ENCODE measurements around the gene AP1G1.
A peak's percentile ranks its signal among the peaks of the same experiment; 100 is the strongest.

Gene AP1G1

DNA sequence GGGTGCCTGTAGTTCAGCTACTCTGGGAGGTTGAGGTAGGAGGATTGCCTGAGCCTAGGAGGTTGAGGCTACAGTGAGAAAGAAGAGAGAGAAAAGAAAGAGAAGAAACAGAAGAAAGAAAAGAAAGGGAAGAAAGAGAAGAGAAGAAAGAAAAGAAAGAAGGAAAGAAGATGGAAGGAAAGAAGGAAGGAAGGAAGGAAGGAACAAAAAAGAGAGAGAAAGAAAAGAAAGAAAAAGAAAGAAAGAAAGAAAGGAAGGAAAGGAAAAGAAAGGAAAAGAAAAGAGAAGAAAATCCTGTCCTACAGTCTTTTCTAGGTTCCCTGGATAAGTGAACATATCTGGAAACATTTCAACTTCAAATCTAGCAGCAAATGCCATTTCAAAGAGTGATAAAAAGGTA is 54.5 kb downstream of the AP1G1 start:
- DNase-seq (ENCODE audit: low read depth): no peak

DNA sequence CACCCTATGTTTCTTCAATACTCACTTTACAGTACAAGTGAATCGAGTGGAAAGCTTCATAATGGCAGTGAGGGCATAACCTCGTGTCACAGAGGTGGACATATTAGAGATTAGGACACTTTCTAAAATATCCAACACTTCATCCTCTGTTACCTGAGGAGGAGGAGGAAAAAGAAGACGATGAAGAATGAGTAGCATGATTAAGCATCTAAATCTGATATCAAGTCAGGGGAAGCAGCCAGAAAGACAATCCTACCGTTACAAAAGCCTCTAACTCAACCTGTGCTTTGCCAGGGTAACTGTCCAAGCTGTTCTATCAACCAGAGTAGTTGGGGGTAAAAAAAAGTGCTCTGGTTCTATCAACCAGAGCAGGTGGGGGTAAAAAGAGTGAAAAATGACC is 60.4 kb downstream of the AP1G1 start:
- DNase-seq (ENCODE audit: low read depth): no peak

DNA sequence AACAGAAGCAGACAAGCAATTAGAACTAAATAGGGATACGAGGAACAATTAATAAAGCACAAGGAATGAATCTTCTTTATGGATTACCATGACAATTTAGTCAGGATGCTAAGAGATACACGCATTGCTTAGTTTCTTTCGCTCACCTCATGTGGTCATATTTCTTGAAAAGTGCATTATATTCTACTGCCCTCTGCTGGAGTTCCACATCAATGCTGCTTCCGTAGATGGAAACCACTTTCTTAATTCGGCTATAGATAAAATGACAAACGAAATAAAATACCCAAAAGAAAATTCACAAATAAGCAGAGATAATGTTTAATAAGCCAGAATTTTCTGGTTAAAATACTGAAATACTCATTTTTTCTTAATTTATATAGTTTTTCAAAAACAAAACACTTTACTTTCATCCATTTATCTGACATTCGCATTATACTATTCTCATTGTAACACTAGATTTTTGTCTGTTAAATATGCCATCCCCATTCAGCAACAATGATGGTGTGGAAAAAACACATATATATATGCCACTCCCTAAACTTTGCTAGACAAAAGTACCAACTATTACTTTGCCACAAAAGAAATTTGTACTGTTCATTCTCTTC is 62.1 kb downstream of the AP1G1 start:
- peak; percentile 45 for DNase-seq (ENCODE audit: low read depth)

DNA sequence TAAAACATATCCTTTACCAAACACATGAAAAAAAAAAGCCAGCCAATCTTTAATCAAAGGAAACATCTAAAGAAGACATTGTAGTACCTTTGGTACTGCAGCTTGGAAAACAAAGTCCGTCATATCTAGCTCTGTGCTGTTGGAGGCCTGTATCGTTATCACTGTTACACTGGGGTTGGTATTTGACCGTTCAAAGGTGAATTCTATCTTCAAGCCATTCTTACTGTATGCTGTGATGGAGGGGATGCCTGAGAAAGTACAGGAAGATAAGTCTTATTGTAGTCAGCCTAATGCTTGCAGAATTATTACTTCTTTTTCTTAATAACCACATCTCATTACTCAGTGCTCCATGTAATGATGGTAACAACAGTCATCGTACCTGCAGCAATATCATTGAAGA is 69.8 kb downstream of the AP1G1 start:
- DNase-seq (ENCODE audit: low read depth): no peak

DNA sequence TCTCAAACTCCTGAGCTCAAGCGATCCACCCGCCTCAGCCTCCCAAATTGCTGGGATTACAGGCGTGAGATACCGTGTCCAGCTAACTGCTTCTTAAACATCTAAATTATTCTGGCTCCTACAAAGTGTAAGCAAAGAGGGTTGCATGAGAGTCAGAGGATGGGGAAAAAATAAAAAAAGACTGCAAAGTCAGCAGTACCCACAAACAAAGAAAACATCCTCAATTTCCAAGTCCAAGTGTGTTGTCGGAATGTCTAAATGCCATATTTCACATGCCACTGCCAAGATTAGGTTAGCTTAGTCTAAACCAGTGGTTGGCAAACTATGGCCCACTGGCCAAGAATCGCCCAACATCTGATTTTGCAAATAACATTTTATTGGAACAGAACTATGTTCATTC is 71.1 kb downstream of the AP1G1 start:
- DNase-seq (ENCODE audit: low read depth): no peak

DNA sequence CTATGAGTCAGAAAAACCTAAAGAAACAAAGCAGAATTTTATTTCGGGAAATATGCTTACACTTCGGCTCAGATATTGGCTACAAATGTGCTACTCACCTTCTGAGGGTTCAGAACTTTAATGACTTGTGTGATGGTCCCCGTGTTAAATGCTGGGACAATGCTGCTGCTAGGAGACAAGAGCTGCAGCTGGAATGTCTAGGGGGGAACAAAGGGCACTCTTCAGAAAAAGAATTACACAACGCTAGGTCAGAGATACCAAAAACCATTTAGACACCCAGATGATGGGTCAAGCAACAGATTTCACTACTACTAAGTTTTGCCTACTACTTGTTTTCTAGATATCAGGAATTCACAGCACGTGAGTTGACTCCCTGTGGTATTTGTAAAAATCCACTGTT is 74.1 kb downstream of the AP1G1 start:
- no peak for DNase-seq (ENCODE audit: low read depth)

DNA sequence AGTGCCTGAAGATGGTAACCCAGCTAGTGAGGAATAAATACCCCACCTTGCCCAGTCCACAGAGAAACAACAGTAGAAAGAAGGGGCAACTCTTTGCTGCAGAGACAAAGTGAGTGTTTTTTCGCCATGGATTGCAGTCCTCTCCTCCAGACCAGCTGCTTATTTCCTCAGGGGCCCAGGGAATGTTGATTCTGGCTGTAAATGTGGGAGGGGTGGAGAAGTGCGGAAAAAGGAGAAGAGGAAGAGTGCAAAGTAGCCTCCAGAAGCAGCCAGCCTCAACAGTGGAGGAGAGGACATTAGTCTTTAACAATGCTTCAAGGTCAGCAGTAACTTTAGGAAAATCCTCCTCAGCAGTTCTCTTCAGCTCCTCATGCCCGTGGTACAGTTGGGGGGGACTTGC is 76.0 kb downstream of the AP1G1 start:
- DNase-seq (ENCODE audit: low read depth): no peak

DNA sequence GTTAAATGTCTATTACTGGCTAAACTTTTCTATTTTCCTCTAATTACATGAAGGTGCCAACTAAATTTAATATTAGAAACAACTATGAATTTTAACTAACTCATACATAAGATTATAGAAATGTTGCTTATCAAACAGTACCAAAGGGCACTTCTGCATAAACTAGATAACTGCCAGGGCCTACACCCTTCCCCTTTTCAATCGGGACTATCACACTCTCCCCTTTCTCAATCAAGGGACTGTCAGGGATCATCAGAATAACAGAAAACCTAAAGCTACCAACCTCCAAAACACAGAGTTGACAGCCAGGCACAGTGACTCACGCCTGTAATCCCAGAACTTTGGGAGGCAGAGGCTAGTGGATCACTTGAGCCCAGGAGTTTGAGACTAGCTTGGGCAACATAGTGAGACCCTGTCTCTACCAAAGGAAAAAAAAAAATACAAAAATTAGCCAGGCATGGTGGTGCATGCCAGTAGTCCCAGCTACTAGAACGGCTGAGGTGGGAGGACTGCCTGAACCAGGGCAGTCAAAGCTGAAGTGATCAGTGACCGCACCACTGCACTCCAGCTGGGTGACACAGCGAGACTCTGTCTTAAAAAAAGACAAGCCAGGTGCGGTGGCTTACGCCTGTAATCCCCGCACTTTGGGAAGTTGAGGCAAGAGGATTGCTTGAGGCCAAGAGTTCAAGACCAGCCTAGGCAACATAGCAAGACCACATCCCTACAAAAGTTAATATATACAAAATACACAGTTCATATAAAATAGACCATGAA is 80.9 kb downstream of the AP1G1 start:
- DNase-seq (ENCODE audit: low read depth): no peak

DNA sequence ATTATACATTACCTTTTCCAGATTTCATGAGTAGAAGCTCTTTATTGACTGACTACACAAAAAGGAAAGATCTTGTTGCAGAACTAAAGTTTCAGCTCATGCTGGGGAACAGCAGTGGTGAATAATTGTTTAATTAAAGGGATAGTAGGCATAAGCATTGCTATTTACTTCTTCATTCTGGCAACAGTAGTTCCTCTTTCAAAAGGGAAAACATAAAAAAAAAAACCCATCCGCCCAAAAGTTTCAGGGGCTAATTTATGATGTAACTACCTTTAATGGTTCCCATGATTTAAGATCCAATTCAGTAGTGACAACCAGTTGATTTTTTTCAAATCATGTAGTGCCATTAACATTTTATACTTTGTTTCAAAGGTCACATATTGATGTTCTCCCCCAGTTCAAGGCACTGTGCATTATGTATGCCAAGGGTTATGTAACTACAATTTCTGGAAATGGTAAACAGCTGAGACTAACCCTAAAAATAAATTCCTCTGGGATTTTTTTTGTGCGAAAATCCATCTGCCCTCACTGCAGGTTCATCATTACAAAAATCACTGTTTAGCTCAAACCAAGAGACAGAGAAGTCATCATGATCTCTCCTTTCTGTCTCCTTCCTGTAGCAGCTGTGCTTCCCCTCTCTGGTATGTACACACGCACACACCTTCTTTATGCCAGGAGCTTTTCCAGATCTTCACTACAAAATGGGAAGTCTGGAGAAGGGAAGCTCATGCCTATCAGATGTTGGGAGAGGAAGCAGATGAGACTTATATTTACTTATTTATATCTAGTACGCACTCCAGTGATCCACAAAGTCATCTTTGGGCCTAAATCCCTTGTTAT is 81.9 kb downstream of the AP1G1 start:
- DNase-seq (ENCODE audit: low read depth): peak; percentile 9

DNA sequence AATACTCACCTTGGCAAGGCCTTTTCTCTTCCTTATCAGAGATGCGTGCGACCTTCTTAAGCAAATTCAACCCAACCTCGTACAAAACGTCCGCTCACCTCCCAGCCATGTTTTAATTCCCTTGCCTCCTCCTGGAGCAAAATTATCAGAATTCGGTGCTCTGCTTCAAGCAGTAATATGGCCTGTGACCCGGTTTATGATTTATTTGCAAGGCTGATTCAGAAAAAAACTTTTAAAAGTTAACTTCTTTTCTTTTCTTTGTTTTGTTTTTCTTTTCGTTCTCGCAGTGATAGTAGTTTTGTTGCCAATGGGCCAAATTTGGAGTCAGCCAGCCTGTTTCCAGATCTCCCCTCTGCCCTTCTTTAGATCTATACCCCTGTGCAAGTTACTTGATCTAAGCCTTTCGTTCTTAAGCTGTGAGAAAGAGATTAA is 84.3 kb downstream of the AP1G1 start, which contains the start of gene PHLPP2:
Gene PHLPP2, minus strand, starts transcription at position 382 of the 432 bp plus-strand sequence. CDS start 9,906 bp downstream, outside the sequence.
- DNase-seq (ENCODE audit: low read depth): no peak

DNA sequence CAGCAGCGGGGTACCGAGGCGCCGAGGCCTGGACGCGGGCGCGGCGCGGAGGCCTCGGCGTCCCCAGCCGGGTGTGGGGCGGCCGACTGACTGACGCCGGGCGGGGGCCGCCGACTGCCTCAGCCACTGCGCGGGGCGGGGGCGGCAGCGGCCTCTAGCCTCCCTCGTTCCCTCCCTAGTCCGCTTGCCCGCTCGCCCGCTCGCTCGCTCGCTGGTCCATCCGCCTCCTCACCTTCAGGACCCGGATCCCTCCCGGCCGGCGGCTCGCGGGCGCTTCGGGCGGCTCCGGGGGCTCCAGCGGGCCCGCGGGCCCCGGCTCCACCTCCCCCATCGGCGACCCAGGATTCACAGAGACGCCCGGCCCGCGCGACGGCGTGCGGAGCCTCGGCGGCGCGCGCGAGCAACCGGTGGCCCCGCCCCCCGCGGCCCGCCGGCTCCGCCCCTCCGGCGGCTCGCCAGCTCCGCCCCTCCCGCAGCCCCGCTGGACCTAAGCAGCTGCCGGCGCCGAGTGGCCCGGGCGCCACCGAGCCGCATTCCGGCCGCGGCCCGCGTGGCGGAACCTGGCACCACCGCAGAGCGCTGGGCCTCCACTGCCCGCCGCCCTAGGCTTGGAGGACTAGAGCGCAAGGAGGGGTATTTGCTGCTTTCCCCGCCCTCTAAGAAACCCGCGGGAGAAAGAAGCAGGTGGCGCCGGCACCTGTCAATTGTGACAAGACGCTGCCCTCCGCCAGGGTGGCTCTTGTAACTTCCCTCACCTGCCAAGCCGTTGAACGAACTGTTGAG is 84.9 kb downstream of the AP1G1 start:
- peak; percentile 70 for DNase-seq (ENCODE audit: low read depth)

DNA sequence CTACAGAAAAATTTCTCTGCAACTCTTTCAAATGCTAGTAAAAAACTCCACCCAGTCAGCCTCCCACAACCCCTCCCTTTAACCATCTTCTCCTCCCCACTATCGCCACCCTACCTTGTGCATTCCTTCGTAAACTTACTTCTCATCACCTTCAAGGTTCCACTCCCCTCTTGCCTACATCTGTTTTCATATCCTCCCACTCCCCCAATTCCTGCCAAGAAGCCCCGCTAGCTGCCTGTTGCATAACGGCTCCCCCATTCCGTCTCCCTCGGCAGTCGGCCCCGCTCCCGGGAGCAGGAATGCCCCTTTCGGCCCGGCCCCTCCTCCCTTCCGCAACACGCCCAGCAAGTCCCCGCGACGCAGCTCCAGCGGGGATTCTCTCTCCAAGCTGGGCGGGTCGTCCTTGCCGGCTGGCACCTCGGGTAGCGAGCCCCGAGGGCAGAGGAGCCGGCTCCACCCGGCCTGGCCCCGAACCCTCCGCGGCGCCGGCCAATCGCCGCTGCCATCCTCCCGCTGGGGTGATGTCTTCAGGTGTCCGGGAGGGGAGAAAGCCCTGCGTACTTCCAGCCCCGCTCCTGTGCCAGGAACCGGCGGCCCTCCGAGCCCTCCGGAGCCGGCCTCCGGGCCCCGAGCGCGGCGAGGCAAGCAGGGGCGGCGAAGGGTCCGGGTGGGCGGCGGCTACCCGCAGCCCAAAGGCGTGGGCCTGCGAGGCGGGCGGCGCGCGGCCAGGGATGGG is 85.7 kb downstream of the AP1G1 start:
- peak; percentile 81 for DNase-seq (ENCODE audit: low read depth)

DNA sequence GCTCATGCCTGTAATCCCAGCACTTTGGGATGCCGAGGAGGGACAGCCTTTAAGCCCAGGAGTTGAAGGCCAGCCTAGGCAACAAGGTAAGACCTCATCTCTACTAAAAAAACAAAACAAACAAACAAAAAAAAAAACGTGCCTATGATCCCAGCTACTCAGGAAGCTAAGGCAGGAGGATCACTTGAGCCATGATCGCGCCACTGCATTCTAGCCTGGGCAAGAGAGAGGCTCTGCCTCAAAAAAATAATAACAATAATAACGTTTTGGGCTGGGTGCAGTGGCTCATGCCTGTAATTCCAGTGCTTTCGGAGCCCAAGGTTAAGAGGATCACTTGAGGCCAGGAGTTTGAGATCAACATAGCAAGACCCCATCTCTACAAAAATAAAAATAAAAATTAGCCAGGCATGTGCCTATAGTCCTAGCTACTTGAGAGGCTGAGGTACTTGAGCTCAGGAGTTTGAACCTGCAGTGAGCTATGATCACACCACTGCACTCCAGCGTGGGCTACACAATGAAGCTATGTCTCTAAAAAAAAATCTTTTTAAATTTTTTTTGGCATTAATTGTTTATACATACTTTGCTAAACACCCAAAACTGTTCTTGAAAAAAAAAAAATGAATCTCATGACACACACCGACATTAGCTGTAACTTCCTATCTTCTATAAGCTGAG is 87.4 kb downstream of the AP1G1 start:
- DNase-seq (ENCODE audit: low read depth): no peak

DNA sequence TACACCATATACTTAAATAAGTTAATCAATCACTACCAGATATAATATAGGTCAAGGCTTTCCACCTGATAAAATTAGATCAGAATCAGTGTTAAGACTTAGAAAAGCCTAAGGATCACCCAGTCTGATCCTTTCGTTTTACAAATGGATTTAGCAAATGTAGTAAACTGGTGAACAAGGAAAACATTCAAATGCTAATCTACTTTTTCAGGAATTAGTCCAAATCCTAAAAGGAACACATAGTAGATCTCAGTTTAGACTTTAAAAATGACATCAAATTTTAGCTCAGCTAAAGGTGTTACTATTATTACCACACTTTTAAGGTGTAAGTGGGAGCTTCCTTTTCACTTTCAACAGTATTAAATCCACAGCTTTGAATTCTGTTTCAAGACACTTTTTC is 96.1 kb downstream of the AP1G1 start:
- no peak for DNase-seq (ENCODE audit: low read depth)

DNA sequence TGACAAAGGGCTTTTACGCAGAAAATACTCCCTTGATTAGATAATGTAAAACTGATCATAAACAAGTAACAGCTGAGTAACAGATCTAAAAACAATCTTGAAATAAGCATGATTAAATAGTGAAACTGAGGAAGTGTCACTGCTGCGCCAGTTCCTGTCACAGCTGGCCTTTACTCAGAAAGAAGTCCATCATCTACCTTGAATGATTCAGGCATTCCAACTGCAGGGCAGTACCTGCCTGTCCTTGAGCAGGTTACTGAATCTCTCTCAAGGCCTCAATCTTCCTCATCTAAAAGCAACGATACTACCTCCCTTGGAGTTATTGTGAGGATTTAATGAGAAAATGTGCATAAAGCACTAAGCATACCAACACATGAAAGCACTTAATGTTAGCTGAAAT is 96.8 kb downstream of the AP1G1 start:
- no peak for DNase-seq (ENCODE audit: low read depth)

DNA sequence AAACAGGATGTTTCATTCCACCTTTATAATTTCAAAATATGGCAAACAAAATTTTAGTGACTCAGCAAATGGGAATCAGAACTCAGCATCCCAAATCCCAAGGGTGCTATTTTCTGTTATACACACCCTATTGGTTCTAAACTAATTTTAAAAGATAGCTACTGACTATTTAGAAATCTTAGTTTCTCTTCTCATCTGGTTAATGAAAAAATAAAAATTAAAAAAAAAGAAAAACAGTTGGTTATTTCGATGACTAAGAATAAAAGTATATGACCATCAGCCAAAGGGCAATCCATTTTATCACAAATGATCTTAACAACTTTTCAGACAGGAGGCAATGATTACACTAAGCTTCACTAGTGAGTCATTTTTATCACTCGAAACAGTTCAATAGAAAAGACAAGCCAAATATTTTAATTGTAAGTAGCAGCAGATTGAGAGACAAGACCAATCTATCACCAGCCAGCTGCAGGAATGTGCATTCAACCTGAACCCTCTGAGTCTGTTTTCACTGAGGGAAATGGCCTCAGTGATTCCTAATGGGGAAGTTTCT is 99.3 kb downstream of the AP1G1 start:
- peak; percentile 69 for DNase-seq (ENCODE audit: low read depth)

DNA sequence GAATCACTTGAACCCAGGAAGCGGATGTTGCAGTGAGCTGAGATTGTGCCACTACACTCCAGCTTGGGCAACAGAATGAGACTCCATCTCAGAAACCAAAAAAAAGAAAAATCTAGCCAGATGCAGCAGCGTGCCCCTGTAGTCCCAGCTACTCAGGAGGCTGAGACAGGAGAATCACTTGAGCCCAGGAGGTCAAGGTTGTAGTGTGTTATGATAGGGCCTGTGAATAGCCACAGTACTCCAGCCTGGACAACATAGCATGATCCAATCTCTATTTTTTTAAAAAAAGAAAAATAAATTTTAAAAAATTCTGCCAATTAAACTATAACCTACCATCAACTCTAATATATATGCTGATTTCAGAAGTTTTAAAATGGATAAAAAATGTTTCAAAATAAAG is 99.9 kb downstream of the AP1G1 start:
- DNase-seq (ENCODE audit: low read depth): no peak

DNA sequence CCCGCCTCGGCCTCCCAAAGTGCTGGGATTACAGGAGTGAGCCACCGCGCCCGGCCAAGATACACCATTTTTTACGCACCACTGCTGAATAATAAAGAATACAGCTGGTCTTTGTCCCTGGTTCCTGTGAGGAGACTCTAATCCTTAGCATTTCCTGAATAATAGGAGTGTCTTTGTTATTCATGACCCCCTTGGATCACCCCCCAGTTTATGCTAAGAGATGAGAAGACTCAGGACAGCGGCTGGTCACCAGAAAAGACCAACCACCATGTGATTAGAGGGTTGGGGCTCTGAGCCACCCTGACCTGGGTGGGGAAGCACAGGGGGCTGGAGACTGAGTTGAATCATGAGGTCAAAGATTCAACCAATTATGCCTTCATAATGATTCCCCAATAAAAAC is 101.4 kb downstream of the AP1G1 start:
- no peak for DNase-seq (ENCODE audit: low read depth)

DNA sequence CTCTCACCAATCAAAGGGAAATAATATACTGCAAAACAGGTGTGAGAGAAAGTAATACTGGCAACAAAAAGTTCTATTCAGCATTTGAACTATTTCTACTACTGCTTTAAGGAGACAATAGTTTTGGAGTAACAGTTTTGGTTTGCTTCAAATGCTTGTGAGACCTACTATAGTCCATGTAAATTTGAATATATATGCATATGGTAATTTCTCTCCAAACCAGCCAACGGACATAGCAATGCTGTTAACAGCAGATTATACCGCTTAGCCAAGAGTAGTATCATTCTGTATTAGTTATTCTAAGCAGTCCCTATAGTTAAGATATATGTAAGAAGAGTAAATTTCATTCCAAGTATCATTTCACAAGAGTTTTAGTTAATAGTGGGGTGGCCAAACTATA is 102.6 kb downstream of the AP1G1 start:
- DNase-seq (ENCODE audit: low read depth): no peak

DNA sequence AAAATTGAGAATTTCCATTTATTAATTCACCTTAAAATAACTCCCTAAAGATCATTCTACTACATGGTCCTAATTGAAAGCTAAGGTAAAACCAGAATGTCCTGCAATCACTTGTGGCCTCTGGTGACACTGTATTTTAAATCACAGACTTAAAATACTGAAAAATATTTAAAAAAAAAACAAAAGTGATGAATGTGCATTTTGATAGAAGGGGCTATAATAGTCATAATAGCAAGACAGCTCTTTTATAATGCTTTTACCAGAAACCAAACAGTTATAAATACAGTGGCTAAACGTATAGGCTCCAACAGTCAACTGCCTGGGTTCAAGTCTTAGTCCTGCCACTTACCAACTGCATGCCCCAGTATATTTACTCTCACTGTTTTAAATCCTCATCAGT is 105.3 kb downstream of the AP1G1 start:
- no peak for DNase-seq (ENCODE audit: low read depth)

DNA sequence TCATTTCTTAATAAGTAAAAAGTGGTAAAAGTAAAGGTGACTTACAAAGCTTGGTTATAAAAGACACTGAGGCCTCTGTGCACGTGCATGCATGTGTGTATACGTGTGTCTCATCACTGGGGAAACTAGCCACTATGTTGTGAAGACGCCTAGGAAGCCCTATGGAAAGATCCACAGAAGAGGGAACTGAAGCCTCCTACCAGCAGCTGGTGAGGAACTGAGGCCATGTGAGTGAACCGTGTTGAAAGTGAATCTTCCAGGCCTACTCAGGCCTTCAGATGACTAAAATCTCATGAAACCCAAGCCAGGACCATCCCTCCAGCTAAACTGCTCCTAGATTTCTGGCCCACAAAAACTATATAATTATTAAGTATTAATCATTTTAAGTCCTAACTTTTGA is 107.8 kb downstream of the AP1G1 start:
- DNase-seq (ENCODE audit: low read depth): no peak
